Caco-2 (cell line): ENCODE data around the gene RNF128. TPM values are rescaled to one million over a fixed set of nuclear protein-coding genes. Genes with fewer than 3 reads are reported as not detected.

ENCODE experiments used
- BruUV-seq: library from RNA; stranded (reverse); fragments of 400-500 nt; replicated peaks from 2 replicates; lab custom pipeline; 2021; lab: Mats Ljungman, UMichigan
- CTCF ChIA-PET: fragments of 300-600 bp; sonication (Branson Sonifier 250); formaldehyde crosslinking; loops from one replicate; lab custom pipeline; 2022; ENCODE audit warnings: antibody characterized with exemption; lab: Charles Lee
- POLR2A ChIA-PET: fragments of 300-600 bp; sonication (Branson Sonifier 250); formaldehyde crosslinking; loops from one replicate; lab custom pipeline; 2022; ENCODE audit warnings: antibody characterized with exemption; lab: Charles Lee
- DNase-seq, 2 experiments: peaks; one replicate each; pipeline versions ENCODE4 v3.0.0 to v3.0.0-alpha.2; 2020 to 2022
- H3K27me3 ChIP-seq: replicated peaks from 2 replicates; pipeline ENCODE4 v1.6.0; 2011; ENCODE audit warnings: low read length; ENCODE audit not compliant: control insufficient read depth, insufficient read depth
- H3K36me3 ChIP-seq: 2 replicates; pipeline ENCODE4 v1.5.1; 2011; ENCODE audit warnings: low read length; ENCODE audit not compliant: control insufficient read depth, insufficient read depth
- H3K4me1 ChIP-seq: fragments of 250-450 bp; sonication (Bioruptor Pico); 2 replicates; pipeline ENCODE4 v1.5.1; 2020; ENCODE audit warnings: mild to moderate bottlenecking
- H3K4me3 ChIP-seq: 2 replicates; pipeline ENCODE4 v1.5.1; 2011; ENCODE audit warnings: low read depth, mild to moderate bottlenecking, control low read depth, low read length
- H3K9me3 ChIP-seq: fragments of 250-450 bp; sonication (Bioruptor Pico); 2 replicates; pipeline ENCODE4 v1.5.1; 2020; ENCODE audit warnings: mild to moderate bottlenecking, moderate library complexity
- H3K27ac Mint-ChIP-seq: one replicate; pipeline ENCODE4 v1.8.0; 2022; ENCODE audit warnings: mixed read lengths; ENCODE audit not compliant: unreplicated experiment
- H3K27me3 Mint-ChIP-seq: one replicate; pipeline ENCODE4 v1.8.0; 2022; ENCODE audit warnings: mixed read lengths; ENCODE audit not compliant: insufficient read depth, unreplicated experiment
- H3K36me3 Mint-ChIP-seq: one replicate; pipeline ENCODE4 v1.8.0; 2022; ENCODE audit warnings: mild to moderate bottlenecking, mixed read lengths; ENCODE audit not compliant: insufficient read depth, unreplicated experiment
- H3K4me1 Mint-ChIP-seq: one replicate; pipeline ENCODE4 v1.8.0; 2022; ENCODE audit warnings: low read depth, mixed read lengths; ENCODE audit not compliant: unreplicated experiment
- H3K4me3 Mint-ChIP-seq: one replicate; pipeline ENCODE4 v1.8.0; 2022; ENCODE audit warnings: mild to moderate bottlenecking, moderate library complexity, mixed read lengths; ENCODE audit not compliant: unreplicated experiment
- H3K9me3 Mint-ChIP-seq: one replicate; pipeline ENCODE4 v1.8.0; 2022; ENCODE audit warnings: mixed read lengths; ENCODE audit not compliant: unreplicated experiment
- CTCF ChIP-seq, 2 experiments: fragments of 200-600 bp in 1 of 2; IDR thresholded peaks; 1 replicate in 1 of 2; 2 replicates in 1 of 2; pipeline versions ENCODE4 v1.5.1 to v1.8.0; 2011 to 2022; ENCODE audit warnings: antibody characterized with exemption in 1 of 2, control low read depth in 1 of 2, inconsistent platforms in 1 of 2, low read depth in 1 of 2, low read length in 1 of 2, mild to moderate bottlenecking in 1 of 2, moderate library complexity in 1 of 2; ENCODE audit not compliant: insufficient read depth in 1 of 2, severe bottlenecking in 1 of 2, unreplicated experiment in 1 of 2
- intact Hi-C: fragments of 100-400 bp; cut with micrococcal nuclease; formaldehyde crosslinking; loops from one replicate; pipeline ENCODE4 v1.10.0; 2022; ENCODE audit not compliant: unreplicated experiment
- total RNA-seq: library from RNA; stranded (reverse); gene quantifications from 2 replicates; pipeline ENCODE4 v1.2.3, GENCODE V29; 2022

Gene RNF128
- total RNA-seq, 1 experiment from 2014 or later: 42.4 TPM

GRCh38 chrX:106791495-106791894 lies 65.0 kb downstream of the RNF128 start:
- ChIA-PET POLR2A (no interaction called here), CTCF (no interaction called here)
- Histone ChIP-seq H3K9me3 (no peaks in the 10 kb centered on the region), H3K4me3 (no peak overlapping the region), H3K4me1 (no peaks in the 10 kb centered on the region), H3K36me3 (no peaks in the 10 kb centered on the region), H3K27me3 (no peaks in the 10 kb centered on the region)
- peak in 1 of 2 experiments; percentile 31 for TF ChIP-seq CTCF (IDR thresholded peaks at IDR 0.05; ENCODE audit: insufficient read depth in 1 of 2, low read depth in 1 of 2, low read length in 1 of 2, severe bottlenecking in 1 of 2, unreplicated experiment in 1 of 2)
- DNase-seq: no peak
- H3K9me3 Mint-ChIP-seq: no peaks in the 10 kb centered on the region
- no TSS peak for BruUV-seq
- intact Hi-C loops: loop anchor here (1.0 to 10.0 kb wide), 3 partner anchors 99 to 374 kb away; no protein-coding TSS in a partner anchor
- H3K27ac Mint-ChIP-seq: no peak overlapping the region
- H3K4me1 Mint-ChIP-seq: no peaks in the 10 kb centered on the region
- no peaks in the 10 kb centered on the region for H3K27me3 Mint-ChIP-seq
- no peak overlapping the region for H3K4me3 Mint-ChIP-seq
- H3K36me3 Mint-ChIP-seq: peaks cover 7% of the 10 kb centered on the region

- no peak for TF ChIP-seq CTCF (IDR thresholded peaks at IDR 0.05; ENCODE audit: insufficient read depth in 1 of 2, low read depth in 1 of 2, low read length in 1 of 2, severe bottlenecking in 1 of 2, unreplicated experiment in 1 of 2)
- no peaks in the 10 kb centered on the region for H3K36me3 ChIP-seq
- Mint-ChIP-seq H3K27me3 (no peaks in the 10 kb centered on the region), H3K4me1 (peaks cover 7% of the 10 kb centered on the region), H3K27ac (peak overlapping the region; percentile 86), H3K36me3 (peaks cover 3% of the 10 kb centered on the region), H3K4me3 (peak overlapping the region; percentile 91), H3K9me3 (no peaks in the 10 kb centered on the region)
- H3K9me3 ChIP-seq: no peaks in the 10 kb centered on the region
- ChIA-PET POLR2A (interaction anchor here (1.2 kb wide), 1 partner anchor 109 kb away, joined by 5 read pairs; no protein-coding TSS in a partner anchor), CTCF (no interaction called here)
- TSS peak; percentile 60 for BruUV-seq
- no peaks in the 10 kb centered on the region for H3K27me3 ChIP-seq
- DNase-seq: peak in 1 of 2 experiments; percentile 29
- H3K4me3 ChIP-seq: peak overlapping the region; percentile 38
- intact Hi-C loops: loop anchor here (2.0 to 5.0 kb wide), 5 partner anchors 21 to 190 kb away; partner anchors contain the start of genes RADX and RNF128
- no peaks in the 10 kb centered on the region for H3K4me1 ChIP-seq
Measured at GRCh38 chrX:106802063-106802387, 75.5 kb downstream of the RNF128 start.

- Mint-ChIP-seq H3K4me1 (peaks cover 7% of the 10 kb centered on the region), H3K27me3 (no peaks in the 10 kb centered on the region), H3K4me3 (peak within 1 kb of the TSS; percentile 91), H3K9me3 (no peaks in the 10 kb centered on the region), H3K36me3 (no peaks in the 10 kb centered on the region), H3K27ac (peak within 1 kb of the TSS; percentile 86)
- Histone ChIP-seq H3K36me3 (no peaks in the 10 kb centered on the region), H3K9me3 (no peaks in the 10 kb centered on the region), H3K4me3 (peak within 1 kb of the TSS; percentile 38), H3K27me3 (no peaks in the 10 kb centered on the region), H3K4me1 (no peaks in the 10 kb centered on the region)
- ChIA-PET CTCF (no interaction called here), POLR2A (interaction anchor here (1.2 kb wide), 1 partner anchor 110 kb away, joined by 5 read pairs; no protein-coding TSS in a partner anchor)
- DNase-seq: peak; percentile 84 to 87
- intact Hi-C loops: loop anchor here (2.0 to 5.0 kb wide), 5 partner anchors 22 to 190 kb away; partner anchors contain the start of genes RADX and RNF128
- TF ChIP-seq CTCF (IDR thresholded peaks at IDR 0.05; ENCODE audit: insufficient read depth in 1 of 2, low read depth in 1 of 2, low read length in 1 of 2, severe bottlenecking in 1 of 2, unreplicated experiment in 1 of 2): no peak
- BruUV-seq: TSS peak; percentile 57
Measured at GRCh38 chrX:106802388-106803275, 76.1 kb downstream of the RNF128 start, which contains the start of gene TBC1D8B. TSS of gene TBC1D8B (plus strand) at chrX:106802673. CDS start at chrX:106802854, 181 bp downstream.
